Peyer's patch (tissue), 4 donors: ENCODE data around the gene MAST4.

Experiments used
- CTCF ChIP-seq, 6 experiments: fragments of 450-650 bp in 4 of 6; fragments of 200-600 bp in 2 of 6; sonication (generic) in 1 of 6; IDR thresholded peaks; one replicate each; pipeline ENCODE4 v1.5.1; 2017 to 2019; ENCODE audit warnings: antibody characterized with exemption in 6 of 6, mild to moderate bottlenecking in 3 of 6, moderate library complexity in 1 of 6
- POLR2A ChIP-seq, 2 donors: fragments of 450-650 bp; IDR thresholded peaks; one replicate each; pipeline ENCODE4 v1.5.1; 2017; ENCODE audit warnings: antibody characterized with exemption in 2 of 2, mild to moderate bottlenecking in 2 of 2, moderate library complexity in 2 of 2

GRCh38 chr5:67173959-67174358 lies 577.8 kb downstream of the MAST4 start:
- TF ChIP-seq POLR2A (IDR thresholded peaks at IDR 0.05): no peak
- no peak for TF ChIP-seq CTCF (IDR thresholded peaks at IDR 0.05)
